NCI-H1436 treated with DMSO at 0.1 percent for 48 hours (cell line): ENCODE data around the gene ITGA4.
"Not testable (repeated sequence)": the region's sequence is repeated elsewhere in the genome, so short reads cannot be mapped to it uniquely, and the experiment has no call there.

Source experiments
- DNase-seq: peaks from one replicate; lab custom pipeline; 2025; lab: John Stamatoyannopoulos, UW

Gene ITGA4

DNA sequence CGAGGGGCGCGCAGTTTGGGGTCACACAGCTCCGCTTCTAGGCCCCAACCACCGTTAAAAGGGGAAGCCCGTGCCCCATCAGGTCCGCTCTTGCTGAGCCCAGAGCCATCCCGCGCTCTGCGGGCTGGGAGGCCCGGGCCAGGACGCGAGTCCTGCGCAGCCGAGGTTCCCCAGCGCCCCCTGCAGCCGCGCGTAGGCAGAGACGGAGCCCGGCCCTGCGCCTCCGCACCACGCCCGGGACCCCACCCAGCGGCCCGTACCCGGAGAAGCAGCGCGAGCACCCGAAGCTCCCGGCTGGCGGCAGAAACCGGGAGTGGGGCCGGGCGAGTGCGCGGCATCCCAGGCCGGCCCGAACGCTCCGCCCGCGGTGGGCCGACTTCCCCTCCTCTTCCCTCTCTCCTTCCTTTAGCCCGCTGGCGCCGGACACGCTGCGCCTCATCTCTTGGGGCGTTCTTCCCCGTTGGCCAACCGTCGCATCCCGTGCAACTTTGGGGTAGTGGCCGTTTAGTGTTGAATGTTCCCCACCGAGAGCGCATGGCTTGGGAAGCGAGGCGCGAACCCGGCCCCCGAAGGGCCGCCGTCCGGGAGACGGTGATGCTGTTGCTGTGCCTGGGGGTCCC, at the start of gene ITGA4:
TSS of gene ITGA4 (plus strand) at position 266 of the 620 bp plus-strand sequence. CDS start at position 535, 269 bp downstream.
- no peak for DNase-seq

DNA sequence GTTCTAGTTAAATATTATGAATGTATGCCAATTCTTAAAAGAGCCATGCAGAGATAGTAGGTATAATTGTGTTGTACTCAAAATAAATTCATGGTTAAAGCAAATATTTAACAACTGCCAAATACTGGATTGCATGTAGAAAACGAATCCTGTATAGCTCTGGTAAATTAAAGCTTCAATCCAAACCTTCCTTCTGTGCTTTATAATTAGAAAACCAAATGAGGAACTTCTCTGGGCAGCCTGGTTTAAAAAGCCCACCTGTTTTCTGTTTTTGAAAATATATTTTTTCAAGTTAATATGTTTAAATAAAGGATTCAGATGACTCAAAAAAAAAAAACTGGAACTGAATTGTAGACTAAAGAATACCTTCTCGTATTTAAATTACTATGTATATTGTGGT, 48.3 kb upstream of the ITGA4 start:
- no peak for DNase-seq

DNA sequence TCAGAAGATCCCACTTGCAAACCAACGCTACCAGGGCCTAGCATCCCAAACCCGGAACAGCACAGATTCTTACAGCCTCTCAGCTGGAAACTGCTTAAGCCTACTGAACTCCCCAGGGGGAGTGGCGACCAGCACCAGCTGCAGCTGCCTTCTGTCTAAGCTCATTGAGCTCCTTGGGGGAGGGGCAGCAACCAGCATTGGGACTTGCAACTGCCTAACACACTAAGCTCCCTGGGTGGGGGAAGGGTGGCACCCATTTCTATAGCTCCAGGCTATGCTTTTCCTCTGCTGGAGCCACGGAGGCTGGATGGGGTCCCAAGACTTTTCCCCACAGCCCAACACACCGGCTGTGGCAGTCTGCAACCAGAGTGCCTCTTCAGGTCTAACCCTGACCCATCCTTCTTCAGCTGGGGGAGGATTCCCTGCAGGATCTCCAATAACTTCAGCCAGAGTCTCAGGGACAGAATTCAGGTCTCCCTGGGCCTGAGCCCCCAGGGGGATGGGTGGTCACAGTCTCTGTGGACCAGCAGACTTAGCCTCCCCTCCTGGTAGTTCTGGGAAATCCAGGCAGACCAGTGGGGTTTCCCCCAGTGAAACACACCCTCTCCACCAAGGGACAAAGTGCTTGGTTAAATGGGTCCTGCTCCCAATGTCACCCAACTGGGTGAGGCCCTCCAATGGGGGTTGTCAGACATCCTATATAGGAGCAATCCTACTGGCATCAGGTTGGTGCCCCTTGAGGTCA, 45.9 kb upstream of the ITGA4 start:
- DNase-seq = peak; percentile 92

DNA sequence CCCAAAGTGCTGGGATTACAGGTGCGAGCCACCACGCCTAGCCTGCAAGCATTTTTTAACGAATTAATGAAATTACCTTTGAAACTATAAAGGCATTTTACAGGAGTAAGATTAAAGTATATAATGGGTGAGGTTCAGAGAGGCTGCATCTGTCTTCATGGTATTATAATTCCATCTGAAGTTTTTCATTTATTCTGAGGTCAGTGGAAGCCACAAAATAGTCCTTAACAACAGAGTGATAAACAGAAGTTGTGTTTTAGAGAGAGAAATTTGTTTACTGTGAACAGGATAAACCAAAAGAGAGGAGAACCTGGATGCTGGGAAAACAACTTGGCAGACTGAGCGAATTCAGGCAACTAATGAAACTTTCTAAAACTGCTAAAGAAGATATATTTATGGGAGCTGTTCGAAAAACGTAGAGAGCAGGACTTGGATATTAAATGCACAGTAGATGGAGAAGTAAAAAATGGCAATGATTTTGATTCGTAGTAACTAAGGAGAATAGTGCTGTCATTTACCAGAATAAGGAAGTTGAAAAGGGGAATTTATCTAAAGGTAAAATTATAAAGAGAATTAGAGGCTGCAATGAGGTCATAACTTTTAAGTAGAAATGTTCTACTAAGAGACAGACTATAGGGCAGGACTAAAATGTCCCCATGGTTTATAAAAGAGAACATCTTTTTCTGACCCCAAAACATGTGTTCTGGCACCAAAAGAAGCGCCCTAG, 37.9 kb upstream of the ITGA4 start:
- DNase-seq = no peak

DNA sequence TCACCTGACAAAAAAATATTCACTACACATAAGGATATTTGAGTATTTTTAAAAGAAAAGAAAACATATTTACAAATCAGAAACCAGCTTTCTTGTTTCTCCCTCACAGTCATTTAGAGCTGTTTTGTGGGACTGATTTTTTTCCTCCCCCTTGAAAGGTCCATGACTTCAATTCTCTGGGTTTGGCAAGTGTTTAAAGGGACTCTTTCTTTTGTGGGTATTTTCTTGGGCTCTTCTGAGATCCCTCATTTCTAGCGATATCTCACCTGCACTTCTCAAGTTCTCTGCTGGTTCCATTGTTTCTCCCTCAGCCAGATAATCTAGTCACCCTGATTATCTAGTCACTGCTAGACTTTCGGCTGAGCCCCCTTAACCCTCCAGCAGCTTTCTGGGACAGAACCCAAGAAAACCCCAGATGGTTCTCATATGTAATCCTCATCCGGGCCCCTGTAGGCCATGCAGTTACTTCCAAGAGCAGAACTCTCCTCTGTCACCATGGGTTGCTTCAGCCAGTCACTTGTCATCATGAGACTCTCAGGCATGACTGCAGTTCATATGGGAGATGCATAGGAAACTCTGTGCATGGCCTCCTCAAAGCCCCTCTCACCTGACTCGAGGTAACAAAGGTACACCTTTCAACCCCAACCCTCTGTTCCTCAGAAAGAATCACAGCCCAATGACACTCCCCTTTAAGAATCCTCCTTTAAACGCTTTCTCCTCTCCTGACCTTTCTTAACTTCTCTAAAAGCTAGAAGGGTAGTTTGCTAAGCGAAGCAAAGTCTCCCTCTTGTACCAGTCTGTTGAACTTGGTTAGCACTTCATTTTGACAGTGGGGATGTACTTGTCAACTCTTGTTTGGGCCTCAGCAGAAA, 36.7 kb upstream of the ITGA4 start:
- no peak for DNase-seq

DNA sequence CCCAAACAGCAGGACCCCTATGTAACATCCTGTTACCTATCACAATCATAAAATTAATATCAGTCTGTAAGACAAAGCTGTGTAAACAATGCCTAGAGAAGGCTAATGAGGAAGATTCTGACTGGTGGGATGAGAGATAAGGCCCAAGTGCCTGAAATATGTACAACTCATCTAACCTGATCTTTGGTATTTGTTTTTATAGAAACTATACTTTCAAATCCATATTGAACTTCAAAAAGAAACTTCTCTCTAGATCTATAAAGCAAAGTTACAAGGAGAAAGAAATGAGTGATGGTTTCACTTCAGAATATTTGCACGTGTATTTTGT, 36.1 kb upstream of the ITGA4 start:
- no peak for DNase-seq

DNA sequence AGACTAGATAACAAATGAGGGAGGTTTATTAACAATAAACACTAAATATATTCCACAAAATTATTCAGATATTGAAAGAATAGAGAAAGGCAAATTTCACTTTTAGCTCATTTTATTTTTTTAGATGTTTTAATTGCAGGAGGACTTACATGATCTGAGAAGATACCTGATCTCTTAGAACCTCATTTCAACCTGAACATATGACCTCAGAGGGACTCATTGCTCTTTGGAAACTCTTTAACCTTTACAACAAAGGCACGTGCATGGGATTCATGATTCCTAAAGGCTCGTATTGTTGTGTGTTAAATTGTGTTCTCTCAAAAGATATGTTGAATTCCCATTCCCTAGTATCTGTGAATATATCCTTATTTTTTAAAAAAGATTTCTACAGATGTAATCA, 35.7 kb upstream of the ITGA4 start:
- no peak for DNase-seq

DNA sequence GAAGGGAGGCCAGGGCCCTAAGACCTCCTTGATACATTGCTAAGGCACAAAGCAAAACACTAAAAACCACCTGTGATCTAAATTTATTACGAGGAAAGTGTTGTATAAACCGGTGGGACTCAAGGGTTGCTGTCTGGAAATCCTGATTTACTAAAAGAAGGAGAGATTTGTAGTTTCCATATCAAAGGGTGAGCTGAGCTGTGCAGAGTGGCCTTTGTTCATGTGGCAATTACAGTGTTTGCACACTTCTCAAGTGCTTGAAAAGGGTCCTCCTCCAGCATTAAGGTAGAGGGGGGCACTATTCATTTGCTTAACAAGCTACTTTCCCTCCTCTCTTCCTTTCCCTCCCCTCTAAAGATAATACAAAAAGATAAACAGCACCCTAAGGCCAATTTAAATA, 30.5 kb upstream of the ITGA4 start:
- peak; percentile 92 for DNase-seq

DNA sequence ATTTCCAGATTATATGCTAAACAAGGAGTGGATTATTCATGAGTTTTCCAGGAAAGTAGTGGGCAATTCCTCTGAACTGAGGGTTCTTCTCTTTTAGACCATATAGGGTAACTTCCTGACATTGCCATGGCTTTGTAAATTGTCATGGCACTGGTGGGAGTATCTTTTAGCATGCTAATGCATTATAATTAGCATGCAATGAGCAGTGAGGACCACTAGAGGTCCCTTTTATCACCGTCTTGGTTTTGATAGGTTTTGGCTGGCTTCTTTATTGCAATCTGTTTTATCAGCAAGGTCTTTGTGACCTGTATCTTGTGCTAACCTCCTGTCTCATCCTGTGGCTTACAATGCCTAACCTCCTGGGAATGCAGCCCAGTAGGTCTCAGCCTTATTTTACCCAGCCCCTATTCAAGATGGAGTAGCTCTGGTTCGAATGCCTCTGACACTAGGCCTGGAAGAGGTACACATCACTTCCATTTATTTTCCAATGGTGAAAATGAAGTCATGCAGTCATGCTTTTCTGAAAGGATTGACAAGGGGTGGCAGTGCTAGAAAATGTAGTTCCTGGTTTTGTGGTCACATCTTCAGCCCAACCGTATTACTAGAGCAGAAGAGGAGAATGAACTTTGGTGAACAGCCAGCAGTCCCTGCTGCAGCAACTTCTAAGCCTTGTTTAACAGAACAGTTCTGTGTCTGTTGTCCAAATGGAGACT, 26.6 kb upstream of the ITGA4 start:
- no peak for DNase-seq

DNA sequence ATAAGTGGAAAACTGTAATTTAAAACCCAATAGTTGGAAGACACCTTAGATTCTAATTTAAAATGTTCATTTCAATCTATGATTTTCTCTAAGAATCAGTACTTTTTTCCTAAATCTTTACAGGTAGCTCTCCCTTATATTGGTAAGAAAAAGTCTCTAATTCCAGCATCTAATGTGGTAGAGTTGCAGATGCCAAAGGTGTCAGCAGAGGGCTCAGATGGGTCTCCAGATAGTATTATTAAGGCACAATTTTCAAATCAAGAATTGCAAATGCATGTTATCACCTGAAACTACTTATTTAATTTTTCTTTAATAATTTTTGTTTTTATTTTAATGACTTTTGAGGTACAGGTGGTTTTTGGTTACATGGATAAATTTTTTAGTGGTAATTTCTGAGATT, 25.5 kb upstream of the ITGA4 start:
- no peak for DNase-seq

DNA sequence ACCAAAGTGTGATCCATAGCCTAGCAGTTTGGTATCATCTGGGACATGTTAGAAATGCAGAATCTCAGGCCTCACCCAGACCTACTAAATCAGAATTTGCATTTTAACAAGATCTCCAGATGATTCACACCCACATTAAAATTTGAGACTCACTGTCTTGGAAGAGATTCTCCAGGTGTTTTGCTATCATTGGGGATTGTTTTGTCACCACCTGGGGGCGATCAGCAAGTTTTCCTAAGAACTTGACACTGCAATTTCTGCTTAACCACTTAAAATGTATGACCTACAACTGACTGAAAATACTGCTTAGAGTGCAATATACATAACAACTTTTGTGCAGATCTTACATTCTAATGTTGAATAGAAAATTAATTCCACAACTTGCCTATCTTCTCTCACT, 18.9 kb upstream of the ITGA4 start:
- no peak for DNase-seq

DNA sequence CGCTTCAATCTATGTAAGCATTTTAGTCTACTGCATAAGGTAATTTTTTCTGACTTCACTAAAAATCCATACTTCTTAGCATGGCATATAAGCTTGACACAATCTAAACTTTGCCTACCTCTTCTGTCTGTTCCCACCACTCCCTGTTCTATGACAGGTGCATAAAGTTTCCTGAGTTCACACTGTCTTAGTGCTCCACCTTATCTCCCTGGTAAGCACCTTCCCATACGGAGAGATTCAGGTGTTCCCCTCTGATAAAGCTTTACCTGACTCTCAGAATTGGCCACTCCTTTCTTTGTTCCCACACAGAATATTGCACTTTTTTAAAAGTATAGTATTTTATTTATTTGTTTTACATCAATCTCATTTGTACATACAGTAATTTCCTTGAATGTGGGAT, 16.8 kb upstream of the ITGA4 start:
- no peak for DNase-seq

DNA sequence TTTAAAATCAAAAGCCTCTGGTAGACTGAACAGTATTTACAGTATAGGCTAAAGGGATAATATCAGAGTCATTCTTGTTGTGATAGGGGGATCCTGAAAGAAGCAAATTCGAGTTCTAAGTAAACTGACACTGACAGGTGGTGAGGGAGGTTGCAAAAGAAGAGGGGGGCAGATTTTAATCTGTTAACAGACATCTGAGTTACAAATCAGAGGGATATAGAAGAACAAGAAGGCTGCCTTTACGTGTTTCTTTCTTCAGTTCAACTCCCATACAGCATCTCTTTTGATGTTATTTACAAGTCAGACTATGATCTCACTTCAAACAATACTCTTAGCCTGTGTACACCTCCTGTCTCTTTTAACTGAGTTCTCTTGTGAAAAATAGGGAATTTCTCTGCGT, 16.3 kb upstream of the ITGA4 start:
- DNase-seq = no peak

DNA sequence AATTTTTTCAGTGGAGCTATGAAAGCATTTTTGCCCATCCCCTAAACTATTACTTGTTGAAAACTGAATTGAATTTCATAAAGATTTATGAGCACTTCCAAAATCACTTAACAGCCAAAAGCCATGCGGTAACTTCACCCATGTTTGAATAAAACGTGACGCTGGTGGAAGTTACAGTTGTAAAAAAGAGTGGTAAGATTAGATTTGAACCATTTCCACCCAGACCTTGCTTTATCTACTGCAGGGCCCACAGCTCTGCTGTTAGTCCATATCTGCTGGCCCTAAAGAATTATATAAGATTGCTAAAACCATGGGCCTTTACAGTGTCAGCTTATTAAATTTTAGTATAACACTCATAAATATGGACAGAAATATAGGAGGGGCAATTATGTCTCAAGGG, 15.5 kb upstream of the ITGA4 start:
- no peak for DNase-seq

DNA sequence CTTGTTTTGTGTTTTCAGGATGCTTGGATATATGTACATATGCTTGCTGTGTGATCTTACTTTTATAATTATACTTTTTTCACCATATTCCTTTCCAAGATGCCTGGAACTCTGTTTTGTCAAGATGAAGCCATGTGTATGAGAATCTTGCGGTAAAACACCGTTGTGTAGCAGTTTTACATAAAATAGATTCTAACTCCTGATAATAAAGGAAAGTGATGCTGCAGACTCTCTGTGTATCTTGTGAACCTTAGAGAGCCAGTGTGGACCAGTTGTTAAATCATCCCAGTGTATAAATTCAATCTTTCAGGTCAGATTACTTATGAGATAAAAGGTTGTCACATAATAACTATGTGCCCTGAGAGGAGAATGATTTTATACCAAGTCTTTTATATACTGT, 12.5 kb upstream of the ITGA4 start:
- DNase-seq = no peak

DNA sequence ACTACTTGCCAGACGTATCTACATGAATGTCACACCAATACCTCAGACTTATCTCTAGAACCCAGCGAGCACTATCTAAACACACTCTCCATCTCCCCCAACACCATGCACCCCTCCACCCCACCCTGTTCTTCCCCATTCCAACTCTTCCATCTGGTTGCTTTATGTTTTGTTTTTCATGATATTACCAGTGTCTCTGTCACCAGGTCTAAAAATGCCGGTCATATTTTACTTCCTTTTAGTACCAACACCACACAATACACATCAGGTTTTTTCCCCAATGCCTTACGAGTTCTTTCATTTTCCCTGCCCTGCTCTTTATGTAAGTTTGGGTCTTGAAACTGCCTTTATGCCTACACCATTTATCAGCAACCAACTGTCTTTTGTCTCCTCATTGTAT, 10.2 kb upstream of the ITGA4 start:
- no peak for DNase-seq

DNA sequence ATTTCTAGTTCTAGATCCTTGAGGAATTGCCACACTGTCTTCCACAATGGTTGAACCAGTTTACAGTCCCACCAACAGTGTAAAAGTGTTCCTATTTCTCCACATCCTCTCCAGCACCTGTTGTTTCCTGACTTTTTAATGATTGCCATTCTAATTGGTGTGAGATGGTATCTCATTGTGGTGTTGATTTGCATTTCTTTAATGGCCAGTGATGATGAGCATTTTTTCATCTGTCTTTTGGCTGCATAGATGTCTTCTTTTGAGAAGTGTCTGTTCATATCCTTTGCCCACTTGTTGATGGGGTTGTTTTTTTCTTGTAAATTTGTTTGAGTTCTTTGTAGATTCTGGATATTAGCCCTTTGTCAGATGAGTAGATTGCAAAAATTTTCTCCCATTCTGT, 7.9 kb upstream of the ITGA4 start:
- not testable (repeated sequence) for DNase-seq

DNA sequence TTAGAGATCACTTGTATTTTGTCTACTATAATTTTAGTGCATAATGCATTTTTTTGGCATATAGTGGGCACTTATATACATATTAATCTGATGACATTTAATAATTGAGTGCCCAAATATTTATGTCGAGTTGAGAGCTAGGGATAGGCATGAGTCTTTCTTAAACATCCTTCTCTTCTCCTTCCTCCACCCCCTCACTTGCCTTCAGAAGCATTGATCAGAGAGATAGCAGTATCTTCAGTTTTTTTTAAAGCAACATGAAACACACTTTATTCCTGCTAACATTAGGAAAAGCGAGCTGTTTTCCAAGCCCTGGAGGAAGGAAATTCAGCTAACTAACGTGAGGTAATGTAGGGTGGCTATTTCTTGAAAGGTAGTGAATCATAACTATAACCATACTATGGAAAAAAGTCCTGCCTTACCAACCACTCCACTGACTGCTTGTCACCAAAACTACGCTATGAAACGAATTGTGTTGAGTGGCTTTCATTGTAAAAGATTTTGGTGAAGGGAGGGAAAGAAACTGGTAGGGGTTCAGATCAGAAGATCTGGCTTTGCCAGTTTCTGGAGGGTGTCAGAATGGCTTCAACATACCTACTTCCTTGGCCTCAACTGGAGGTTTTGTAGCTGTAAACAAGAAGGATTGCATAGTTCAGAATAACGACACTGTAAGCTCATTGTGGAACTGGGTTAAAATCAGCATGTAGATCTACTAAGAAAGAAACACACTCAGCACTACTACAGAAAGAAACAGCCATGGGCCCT, 2.3 kb upstream of the ITGA4 start:
- no peak for DNase-seq

DNA sequence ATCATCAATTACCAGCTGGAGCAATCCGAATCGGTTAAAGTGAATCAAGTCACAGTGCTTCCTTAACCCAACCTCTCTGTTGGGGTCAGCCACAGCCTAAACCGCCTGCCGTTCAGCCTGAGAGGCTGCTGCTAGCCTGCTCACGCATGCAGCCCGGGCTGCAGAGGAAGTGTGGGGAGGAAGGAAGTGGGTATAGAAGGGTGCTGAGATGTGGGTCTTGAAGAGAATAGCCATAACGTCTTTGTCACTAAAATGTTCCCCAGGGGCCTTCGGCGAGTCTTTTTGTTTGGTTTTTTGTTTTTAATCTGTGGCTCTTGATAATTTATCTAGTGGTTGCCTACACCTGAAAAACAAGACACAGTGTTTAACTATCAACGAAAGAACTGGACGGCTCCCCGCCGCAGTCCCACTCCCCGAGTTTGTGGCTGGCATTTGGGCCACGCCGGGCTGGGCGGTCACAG, 496 bp upstream of the ITGA4 start:
- no peak for DNase-seq

DNA sequence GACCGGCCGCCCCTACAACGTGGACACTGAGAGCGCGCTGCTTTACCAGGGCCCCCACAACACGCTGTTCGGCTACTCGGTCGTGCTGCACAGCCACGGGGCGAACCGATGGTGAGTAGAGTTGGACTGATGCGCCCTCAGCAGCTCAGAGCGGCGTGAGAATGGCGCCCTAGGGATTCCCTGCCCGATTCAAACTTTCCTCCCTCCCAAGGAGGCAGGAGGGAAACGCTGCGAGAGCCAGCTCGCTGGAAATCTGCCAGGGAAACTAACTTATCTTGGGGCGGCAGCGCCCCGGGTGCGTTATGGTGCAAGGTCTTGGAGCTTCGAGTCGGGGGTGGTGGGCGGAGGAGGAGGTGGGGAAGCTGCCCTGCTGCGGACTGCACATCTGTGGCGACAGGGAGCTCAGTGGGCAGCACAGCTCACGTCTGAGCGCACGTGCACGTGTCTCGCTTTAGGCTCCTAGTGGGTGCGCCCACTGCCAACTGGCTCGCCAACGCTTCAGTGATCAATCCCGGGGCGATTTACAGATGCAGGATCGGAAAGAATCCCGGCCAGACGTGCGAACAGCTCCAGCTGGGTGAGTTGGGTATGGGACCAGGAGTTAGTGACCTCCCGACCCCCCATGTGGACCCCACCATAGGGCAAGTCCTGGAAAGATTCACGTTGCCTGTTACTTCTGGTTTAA, 697 bp downstream of the ITGA4 start:
- no peak for DNase-seq
